HepG2 (cell line): Measurements from ENCODE around the gene PARD3. TPM values are rescaled to one million over a fixed set of nuclear protein-coding genes. Genes with fewer than 3 reads are reported as not detected.

Experiments
- ATAC-seq: fragments of 200-7000 bp; cut with Tn5 transposase; 3 replicates; pipeline ENCODE4 v1.9.1; 2020; ENCODE audit warnings: mild to moderate bottlenecking, moderate library complexity
- BruUV-seq: library from RNA; stranded (reverse); fragments of 400-500 nt; replicated peaks from 2 replicates; lab custom pipeline; 2021; lab: Mats Ljungman, UMichigan
- CTCF ChIA-PET: fragments of 300-600 bp; formaldehyde crosslinking; extraction: SDS; loops from one replicate; lab custom pipeline; 2021; ENCODE audit warnings: low total read pairs, inconsistent platforms, low intra/inter-chr PET ratio; lab: Yijun Ruan, JAX
- POLR2A ChIA-PET: fragments of 350-600 bp; sonication (Branson Sonifier 250); formaldehyde crosslinking; loops from one replicate; lab custom pipeline; 2020; ENCODE audit warnings: antibody characterized with exemption, inconsistent platforms; lab: Yijun Ruan, JAX
- DNase-seq: peaks from one replicate; pipeline ENCODE4 v3.0.0-alpha.2; 2015; ENCODE audit warnings: low spot score
- FAIRE-seq: peaks from 3 replicates; lab custom pipeline; 2011; peaks lifted over from hg19 to GRCh38; lab: Jason Lieb, UNC
- H2AFZ ChIP-seq: one replicate; pipeline ENCODE4 v1.6.1; 2011; ENCODE audit warnings: low read length, inconsistent platforms
- H3K27ac ChIP-seq: fragments of 300-600 bp; 3 replicates; pipeline ENCODE4 v1.8.0; 2011; ENCODE audit warnings: mixed run types, mild to moderate bottlenecking, mixed read lengths, low read length, inconsistent platforms; ENCODE audit not compliant: insufficient read depth; ENCODE audit errors: extremely low read length
- H3K27me3 ChIP-seq, 2 experiments: fragments of 200-600 bp in 1 of 2; 2 replicates in 1 of 2; 3 replicates in 1 of 2; pipeline versions ENCODE4 v1.6.0 to v1.8.0; 2011; ENCODE audit warnings: low read length in 2 of 2, mild to moderate bottlenecking in 2 of 2, moderate library complexity in 2 of 2, inconsistent platforms in 1 of 2; ENCODE audit not compliant: insufficient read depth in 2 of 2, control insufficient read depth in 1 of 2
- H3K36me3 ChIP-seq, 2 experiments: fragments of 200-600 bp in 1 of 2; replicated peaks in 1 of 2; 2 replicates in 1 of 2; 3 replicates in 1 of 2; pipeline versions ENCODE4 v1.5.1 to v1.8.0; 2011; ENCODE audit warnings: low read length in 2 of 2, inconsistent platforms in 1 of 2; ENCODE audit not compliant: insufficient read depth in 2 of 2, control insufficient read depth in 1 of 2
- H3K4me1 ChIP-seq: 2 replicates; pipeline ENCODE4 v1.5.1; 2012; ENCODE audit warnings: low read length, inconsistent platforms; ENCODE audit not compliant: insufficient read depth
- H3K4me2 ChIP-seq: 2 replicates; pipeline ENCODE4 v1.6.0; 2011; ENCODE audit warnings: low read depth, low read length, inconsistent platforms
- H3K4me3 ChIP-seq, 3 experiments: fragments of 200-600 bp in 1 of 3; sonication (generic), shearing (Covaris generic) in 1 of 3; replicated peaks in 1 of 3; 2 replicates each; pipeline ENCODE4 v1.5.1; 2011 to 2016; ENCODE audit warnings: low read length in 3 of 3, inconsistent platforms in 2 of 3, low read depth in 2 of 3, mild to moderate bottlenecking in 2 of 3, control low read depth in 1 of 3, mixed read lengths in 1 of 3; ENCODE audit not compliant: insufficient read depth in 1 of 3
- H3K79me2 ChIP-seq: one replicate; pipeline ENCODE4 v1.6.1; 2011; ENCODE audit warnings: low read length, inconsistent platforms; ENCODE audit not compliant: insufficient read depth
- H3K9ac ChIP-seq: 2 replicates; pipeline ENCODE4 v1.6.0; 2011; ENCODE audit warnings: mild to moderate bottlenecking, low read depth, low read length, inconsistent platforms; ENCODE audit not compliant: insufficient read depth
- H3K9me3 ChIP-seq: 2 replicates; pipeline ENCODE4 v1.5.1; 2012; ENCODE audit warnings: mild to moderate bottlenecking, low read length
- H4K20me1 ChIP-seq: 2 replicates; pipeline ENCODE4 v1.6.0; 2011; ENCODE audit warnings: inconsistent platforms, mild to moderate bottlenecking, low read length, moderate library complexity; ENCODE audit not compliant: insufficient read depth
- ERF ChIP-seq: IDR thresholded peaks from 2 replicates; pipeline ENCODE4 v1.6.1; 2018; ENCODE audit warnings: missing biosample characterization, missing genetic modification reagents
- ETV5 ChIP-seq: IDR thresholded peaks from 2 replicates; pipeline ENCODE4 v1.6.1; 2018; ENCODE audit warnings: missing biosample characterization, missing genetic modification reagents, inconsistent platforms, borderline replicate concordance
- ISL2 ChIP-seq: sonication (generic); formaldehyde crosslinking; IDR thresholded peaks from 2 replicates; pipeline ENCODE4 v1.5.0; 2020; ENCODE audit warnings: missing genetic modification reagents
- MTA3 ChIP-seq: sonication (generic); formaldehyde crosslinking; IDR thresholded peaks from 2 replicates; pipeline ENCODE4 v1.4.0; 2020; ENCODE audit warnings: missing genetic modification reagents
- NCOA2 ChIP-seq: sonication (generic); formaldehyde crosslinking; IDR thresholded peaks from 2 replicates; pipeline ENCODE4 v1.8.0; 2022; ENCODE audit warnings: inconsistent platforms
- POGZ ChIP-seq: sonication (generic); formaldehyde crosslinking; IDR thresholded peaks from 2 replicates; pipeline ENCODE4 v1.4.0; 2020; ENCODE audit warnings: mild to moderate bottlenecking, missing genetic modification reagents
- RXRA ChIP-seq: sonication (generic); formaldehyde crosslinking; IDR thresholded peaks from 2 replicates; pipeline ENCODE4 v1.5.1; 2020; ENCODE audit warnings: missing genetic modification reagents
- SAP130 ChIP-seq: IDR thresholded peaks from 2 replicates; pipeline ENCODE4 v1.6.1; 2016; ENCODE audit warnings: low read depth
- ZMYM4 ChIP-seq: sonication (generic); formaldehyde crosslinking; IDR thresholded peaks from 2 replicates; pipeline ENCODE4 v1.8.1; 2023; ENCODE audit warnings: mild to moderate bottlenecking, missing genetic modification reagents
- in situ Hi-C: cut with HindIII; loops from 2 replicates; pipeline ENCODE4 v1.10.0; 2017; ENCODE audit warnings: low pct_unique_long_range_greater_than_20kb; ENCODE audit not compliant: extremely low pct_ligation_motif_present
- intact Hi-C: fragments of 100-400 bp; cut with micrococcal nuclease; formaldehyde crosslinking; loops from one replicate; pipeline ENCODE4 v1.10.0; 2022; ENCODE audit not compliant: unreplicated experiment
- polyA plus RNA-seq, 8 experiments: library from polyadenylated mRNA; depleted of rRNA in 3 of 8; stranded (reverse) in 7 of 8; unstranded in 1 of 8; fragments of >200 nt; fragmentation: Illumina TruSeq in 4 of 8; extraction: Trizol in 4 of 8; gene quantifications; 2 replicates each; pipeline versions ENCODE4 v1.2.1 to v1.2.3, GENCODE V29; 2011 to 2016; ENCODE audit warnings: low read depth in 4 of 8, missing spikeins in 1 of 8, mixed read lengths in 1 of 8; ENCODE audit not compliant: insufficient read depth in 1 of 8
- total RNA-seq, 5 experiments: library from RNA; depleted of rRNA; stranded (reverse); fragments of >200 nt; fragmentation: Illumina TruSeq; extraction: Trizol; gene quantifications; 2 replicates each; pipeline ENCODE4 v1.2.3, GENCODE V29; 2016; ENCODE audit warnings: low read depth in 1 of 5
- TF ChIP-seq, protein P1 (sequence below): sonication (generic); formaldehyde crosslinking; IDR thresholded peaks from 2 replicates; pipeline ENCODE4 v1.4.0; 2020; ENCODE audit warnings: missing genetic modification reagents, borderline replicate concordance
- TF ChIP-seq, protein P2 (sequence below): sonication (generic); formaldehyde crosslinking; IDR thresholded peaks from 2 replicates; pipeline ENCODE4 v1.4.0; 2020; ENCODE audit warnings: missing genetic modification reagents
- TF ChIP-seq, protein P3 (sequence below): IDR thresholded peaks from 2 replicates; pipeline ENCODE4 v1.4.0; 2020; ENCODE audit warnings: mild to moderate bottlenecking, missing genetic modification reagents

Gene PARD3
- total and polyA plus RNA-seq, 2 of the 13 experiments (the other 11 are each of a cell fraction or from before 2014, with no cell fraction given): 40.9 to 60.0 TPM

DNA sequence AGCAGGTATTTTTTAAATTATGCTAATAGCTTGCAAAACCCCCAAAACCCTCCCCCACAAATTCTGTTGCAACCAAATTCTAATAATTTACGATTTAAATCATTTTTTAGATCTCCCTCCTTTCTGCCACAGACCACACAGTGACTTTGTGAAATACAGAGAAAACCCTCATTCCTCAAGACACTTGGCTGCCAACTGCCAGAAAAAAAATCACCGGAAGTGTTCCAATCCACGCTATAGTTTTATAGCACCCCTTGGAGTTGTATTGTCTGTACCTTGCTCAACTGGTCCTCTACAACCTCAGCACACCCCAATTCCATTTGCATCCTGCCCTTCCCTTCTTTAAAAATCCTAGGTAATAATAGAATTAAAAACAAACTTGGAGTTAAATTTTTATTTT is 560.1 kb downstream of the PARD3 start (continued):
- TF ChIP-seq, protein P1, sequence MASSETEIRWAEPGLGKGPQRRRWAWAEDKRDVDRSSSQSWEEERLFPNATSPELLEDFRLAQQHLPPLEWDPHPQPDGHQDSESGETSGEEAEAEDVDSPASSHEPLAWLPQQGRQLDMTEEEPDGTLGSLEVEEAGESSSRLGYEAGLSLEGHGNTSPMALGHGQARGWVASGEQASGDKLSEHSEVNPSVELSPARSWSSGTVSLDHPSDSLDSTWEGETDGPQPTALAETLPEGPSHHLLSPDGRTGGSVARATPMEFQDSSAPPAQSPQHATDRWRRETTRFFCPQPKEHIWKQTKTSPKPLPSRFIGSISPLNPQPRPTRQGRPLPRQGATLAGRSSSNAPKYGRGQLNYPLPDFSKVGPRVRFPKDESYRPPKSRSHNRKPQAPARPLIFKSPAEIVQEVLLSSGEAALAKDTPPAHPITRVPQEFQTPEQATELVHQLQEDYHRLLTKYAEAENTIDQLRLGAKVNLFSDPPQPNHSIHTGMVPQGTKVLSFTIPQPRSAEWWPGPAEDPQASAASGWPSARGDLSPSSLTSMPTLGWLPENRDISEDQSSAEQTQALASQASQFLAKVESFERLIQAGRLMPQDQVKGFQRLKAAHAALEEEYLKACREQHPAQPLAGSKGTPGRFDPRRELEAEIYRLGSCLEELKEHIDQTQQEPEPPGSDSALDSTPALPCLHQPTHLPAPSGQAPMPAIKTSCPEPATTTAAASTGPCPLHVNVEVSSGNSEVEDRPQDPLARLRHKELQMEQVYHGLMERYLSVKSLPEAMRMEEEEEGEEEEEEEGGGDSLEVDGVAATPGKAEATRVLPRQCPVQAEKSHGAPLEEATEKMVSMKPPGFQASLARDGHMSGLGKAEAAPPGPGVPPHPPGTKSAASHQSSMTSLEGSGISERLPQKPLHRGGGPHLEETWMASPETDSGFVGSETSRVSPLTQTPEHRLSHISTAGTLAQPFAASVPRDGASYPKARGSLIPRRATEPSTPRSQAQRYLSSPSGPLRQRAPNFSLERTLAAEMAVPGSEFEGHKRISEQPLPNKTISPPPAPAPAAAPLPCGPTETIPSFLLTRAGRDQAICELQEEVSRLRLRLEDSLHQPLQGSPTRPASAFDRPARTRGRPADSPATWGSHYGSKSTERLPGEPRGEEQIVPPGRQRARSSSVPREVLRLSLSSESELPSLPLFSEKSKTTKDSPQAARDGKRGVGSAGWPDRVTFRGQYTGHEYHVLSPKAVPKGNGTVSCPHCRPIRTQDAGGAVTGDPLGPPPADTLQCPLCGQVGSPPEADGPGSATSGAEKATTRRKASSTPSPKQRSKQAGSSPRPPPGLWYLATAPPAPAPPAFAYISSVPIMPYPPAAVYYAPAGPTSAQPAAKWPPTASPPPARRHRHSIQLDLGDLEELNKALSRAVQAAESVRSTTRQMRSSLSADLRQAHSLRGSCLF: no peak

DNA sequence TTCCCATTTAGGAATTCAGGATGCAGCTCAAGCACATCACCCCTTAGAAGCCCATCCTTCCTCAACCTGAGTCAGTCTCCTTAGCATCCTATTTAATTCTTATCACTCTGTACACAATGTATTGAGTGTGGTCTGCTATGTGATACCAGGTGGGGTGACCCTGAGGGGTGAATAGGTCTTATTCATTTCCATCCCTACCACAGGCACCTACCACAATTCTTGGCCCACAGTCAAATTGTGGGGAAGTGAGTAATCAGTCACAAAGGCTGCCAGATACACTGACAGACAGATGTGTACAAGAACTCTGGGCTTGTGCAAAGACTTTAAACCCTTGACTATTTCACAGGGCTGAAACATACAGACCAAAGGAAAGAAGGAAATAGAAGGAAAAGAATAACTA is 560.5 kb downstream of the PARD3 start:
- BruUV-seq: no TSS peak
- FAIRE-seq: peak; percentile 46
- TF ChIP-seq RXRA: no peak; the same call in 1 of the 2 replicates
- TF ChIP-seq MTA3 (CRISPR knock-in tag): no peak
- peak; percentile 61 for TF ChIP-seq SAP130
- TF ChIP-seq ETV5 (CRISPR knock-in tag): peak; percentile 69; the same call in 1 of the 2 replicates
- TF ChIP-seq, protein P2, sequence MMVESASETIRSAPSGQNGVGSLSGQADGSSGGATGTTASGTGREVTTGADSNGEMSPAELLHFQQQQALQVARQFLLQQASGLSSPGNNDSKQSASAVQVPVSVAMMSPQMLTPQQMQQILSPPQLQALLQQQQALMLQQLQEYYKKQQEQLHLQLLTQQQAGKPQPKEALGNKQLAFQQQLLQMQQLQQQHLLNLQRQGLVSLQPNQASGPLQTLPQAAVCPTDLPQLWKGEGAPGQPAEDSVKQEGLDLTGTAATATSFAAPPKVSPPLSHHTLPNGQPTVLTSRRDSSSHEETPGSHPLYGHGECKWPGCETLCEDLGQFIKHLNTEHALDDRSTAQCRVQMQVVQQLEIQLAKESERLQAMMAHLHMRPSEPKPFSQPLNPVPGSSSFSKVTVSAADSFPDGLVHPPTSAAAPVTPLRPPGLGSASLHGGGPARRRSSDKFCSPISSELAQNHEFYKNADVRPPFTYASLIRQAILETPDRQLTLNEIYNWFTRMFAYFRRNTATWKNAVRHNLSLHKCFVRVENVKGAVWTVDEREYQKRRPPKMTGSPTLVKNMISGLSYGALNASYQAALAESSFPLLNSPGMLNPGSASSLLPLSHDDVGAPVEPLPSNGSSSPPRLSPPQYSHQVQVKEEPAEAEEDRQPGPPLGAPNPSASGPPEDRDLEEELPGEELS (CRISPR knock-in tag): 0 out of 2 replicates have a peak, but pooled peaks have one; percentile 40
- TF ChIP-seq ERF: peak; percentile 50; the same call in 1 of the 2 replicates
- TF ChIP-seq, protein P3, sequence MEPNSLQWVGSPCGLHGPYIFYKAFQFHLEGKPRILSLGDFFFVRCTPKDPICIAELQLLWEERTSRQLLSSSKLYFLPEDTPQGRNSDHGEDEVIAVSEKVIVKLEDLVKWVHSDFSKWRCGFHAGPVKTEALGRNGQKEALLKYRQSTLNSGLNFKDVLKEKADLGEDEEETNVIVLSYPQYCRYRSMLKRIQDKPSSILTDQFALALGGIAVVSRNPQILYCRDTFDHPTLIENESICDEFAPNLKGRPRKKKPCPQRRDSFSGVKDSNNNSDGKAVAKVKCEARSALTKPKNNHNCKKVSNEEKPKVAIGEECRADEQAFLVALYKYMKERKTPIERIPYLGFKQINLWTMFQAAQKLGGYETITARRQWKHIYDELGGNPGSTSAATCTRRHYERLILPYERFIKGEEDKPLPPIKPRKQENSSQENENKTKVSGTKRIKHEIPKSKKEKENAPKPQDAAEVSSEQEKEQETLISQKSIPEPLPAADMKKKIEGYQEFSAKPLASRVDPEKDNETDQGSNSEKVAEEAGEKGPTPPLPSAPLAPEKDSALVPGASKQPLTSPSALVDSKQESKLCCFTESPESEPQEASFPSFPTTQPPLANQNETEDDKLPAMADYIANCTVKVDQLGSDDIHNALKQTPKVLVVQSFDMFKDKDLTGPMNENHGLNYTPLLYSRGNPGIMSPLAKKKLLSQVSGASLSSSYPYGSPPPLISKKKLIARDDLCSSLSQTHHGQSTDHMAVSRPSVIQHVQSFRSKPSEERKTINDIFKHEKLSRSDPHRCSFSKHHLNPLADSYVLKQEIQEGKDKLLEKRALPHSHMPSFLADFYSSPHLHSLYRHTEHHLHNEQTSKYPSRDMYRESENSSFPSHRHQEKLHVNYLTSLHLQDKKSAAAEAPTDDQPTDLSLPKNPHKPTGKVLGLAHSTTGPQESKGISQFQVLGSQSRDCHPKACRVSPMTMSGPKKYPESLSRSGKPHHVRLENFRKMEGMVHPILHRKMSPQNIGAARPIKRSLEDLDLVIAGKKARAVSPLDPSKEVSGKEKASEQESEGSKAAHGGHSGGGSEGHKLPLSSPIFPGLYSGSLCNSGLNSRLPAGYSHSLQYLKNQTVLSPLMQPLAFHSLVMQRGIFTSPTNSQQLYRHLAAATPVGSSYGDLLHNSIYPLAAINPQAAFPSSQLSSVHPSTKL (CRISPR knock-in tag): peak; percentile 86
- 0 out of 2 replicates have a peak, but pooled peaks have one; percentile 17 for TF ChIP-seq ISL2 (CRISPR knock-in tag)
- TF ChIP-seq NCOA2: peak; percentile 52; the same call in 1 of the 2 replicates
- TF ChIP-seq POGZ (CRISPR knock-in tag): peak; percentile 40; the same call in 1 of the 2 replicates
- TF ChIP-seq ZMYM4 (CRISPR knock-in tag): no peak

More for the DNA sequence above, 560.5 kb downstream of the PARD3 start:
- Histone ChIP-seq H3K9ac (no peak overlapping the region), H4K20me1 (no peaks in the 10 kb centered on the region), H3K9me3 (no peaks in the 10 kb centered on the region), H2AFZ (no peak overlapping the region), H3K27me3 (no peaks in the 10 kb centered on the region), H3K27ac (peak overlapping the region; percentile 34), H3K4me3 (no peak overlapping the region), H3K4me1 (peaks cover 23% of the 10 kb centered on the region), H3K36me3 (no peaks in the 10 kb centered on the region), H3K79me2 (no peaks in the 10 kb centered on the region), H3K4me2 (no peak overlapping the region)
- POLR2A ChIA-PET: no interaction called here
- in situ Hi-C loops: no loop called here
- intact Hi-C loops: no loop called here
- CTCF ChIA-PET: no interaction called here
- DNase-seq: peak; percentile 92
- ATAC-seq: peak; percentile 95
